ENCODE data around the gene SLC18A3.

DNA sequence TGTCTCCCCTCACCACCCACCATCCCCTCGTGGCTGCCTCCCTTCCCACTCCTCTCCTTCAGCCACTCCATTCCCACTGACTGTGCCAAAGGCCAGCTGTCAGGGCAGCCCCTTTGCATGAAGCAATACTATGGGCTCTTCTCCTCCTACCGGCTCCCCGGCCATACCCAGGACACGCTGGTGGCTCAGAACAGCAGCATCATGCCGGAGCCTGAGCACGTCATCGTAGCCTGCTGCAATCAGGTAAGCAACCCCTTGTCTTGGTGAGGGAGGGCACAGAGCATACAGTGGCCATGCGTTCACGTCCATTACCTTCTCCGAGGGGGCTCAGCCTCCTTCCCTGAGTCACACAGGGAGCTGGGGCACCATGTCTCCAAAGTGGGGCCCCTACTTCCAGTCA, 15.3 kb downstream of the SLC18A3 start:
- no peak for TF ChIP-seq NFIC (IDR thresholded peaks at IDR 0.05)
- no peak for TF ChIP-seq CEBPB (IDR thresholded peaks at IDR 0.05)
- TF ChIP-seq YY1 (IDR thresholded peaks at IDR 0.05; ENCODE audit: low read depth), result no peak
